Kidney (tissue), 14 donors: ENCODE results near the gene INIP. TPM values are rescaled to one million over a fixed set of nuclear protein-coding genes. Genes with fewer than 3 reads are reported as not detected.

Source experiments
- DNase-seq, 5 donors: peaks; one replicate each; pipeline ENCODE4 v3.0.0-alpha.2; 2013 to 2020
- FAIRE-seq: peaks from 2 replicates; lab custom pipeline; 2012; peaks lifted over from hg19 to GRCh38; lab: Jason Lieb, UNC
- H3K27ac ChIP-seq, 2 donors: one replicate each; pipeline ENCODE4 v1.7.0; 2013; ENCODE audit warnings: low read depth in 2 of 2, low read length in 2 of 2, inconsistent platforms in 1 of 2
- H3K27me3 ChIP-seq: one replicate; pipeline ENCODE4 v1.7.1; 2013; ENCODE audit warnings: low read length, inconsistent platforms; ENCODE audit not compliant: control insufficient read depth, insufficient read depth
- H3K36me3 ChIP-seq, 3 donors: one replicate each; pipeline versions ENCODE4 v1.7.0 to v1.7.1; 2013; ENCODE audit warnings: low read length in 3 of 3, control low read depth in 1 of 3, inconsistent platforms in 1 of 3; ENCODE audit not compliant: insufficient read depth in 3 of 3, control insufficient read depth in 2 of 3
- H3K4me1 ChIP-seq, 3 donors: one replicate each; pipeline versions ENCODE4 v1.7.0 to v1.7.1; 2013; ENCODE audit warnings: low read length in 3 of 3, inconsistent platforms in 1 of 3, low read depth in 1 of 3; ENCODE audit not compliant: control insufficient read depth in 2 of 3, insufficient read depth in 2 of 3
- H3K4me3 ChIP-seq, 3 donors: one replicate each; pipeline versions ENCODE4 v1.7.0 to v1.8.1; 2013; ENCODE audit warnings: low read length in 3 of 3, control low read depth in 1 of 3, inconsistent platforms in 1 of 3
- H3K9ac ChIP-seq, 3 donors: one replicate each; pipeline versions ENCODE4 v1.7.0 to v1.7.1; 2013; ENCODE audit warnings: low read length in 3 of 3, control low read depth in 1 of 3, inconsistent platforms in 1 of 3
- H3K9me3 ChIP-seq, 3 donors: one replicate each; pipeline versions ENCODE4 v1.7.0 to v1.7.1; 2013; ENCODE audit warnings: low read length in 3 of 3, control low read depth in 1 of 3, inconsistent platforms in 1 of 3; ENCODE audit not compliant: control insufficient read depth in 2 of 3, insufficient read depth in 1 of 3
- CTCF ChIP-seq: IDR thresholded peaks from 3 replicates; pipeline ENCODE4 v1.5.1; 2012; ENCODE audit warnings: mild to moderate bottlenecking, moderate library complexity, borderline replicate concordance; ENCODE audit not compliant: insufficient read depth; ENCODE audit errors: extremely low read depth
- intact Hi-C: fragments of 100-400 bp; cut with DNase I; formaldehyde crosslinking; loops from one replicate; pipeline ENCODE4 v1.11.1; 2022
- polyA plus RNA-seq: library from polyadenylated mRNA; stranded (reverse); fragments of 350-450 nt; fragmentation: Illumina TruSeq; extraction: RNeasy Lipid Tissue Mini Kit (QIAGEN cat#74804); gene quantifications from one replicate; pipeline ENCODE4 v1.2.3, GENCODE V29; 2014; ENCODE audit warnings: low read depth, low replicate concordance; ENCODE audit not compliant: insufficient read depth
- total RNA-seq: library from RNA; stranded (reverse); fragmentation: NEBNext Ultra II Directional; extraction: Animal tissue kit (Norgen Biotek cat#: 25700); gene quantifications from one replicate; pipeline ENCODE4 v1.2.1, GENCODE V29; 2021
- donor health status: control.
- donor health status: control.
- donor health status: control.
- donor health status: control.
- donor health status: control.
- donor health status: DM: yes; HTN: yes; CAD: no.
- donor health status: Normal renal cell carcinoma (clear cell type).

The INIP gene
- total and polyA plus RNA-seq, 2 donors from 2014 or later: 14.5 to 25.7 TPM

DNA sequence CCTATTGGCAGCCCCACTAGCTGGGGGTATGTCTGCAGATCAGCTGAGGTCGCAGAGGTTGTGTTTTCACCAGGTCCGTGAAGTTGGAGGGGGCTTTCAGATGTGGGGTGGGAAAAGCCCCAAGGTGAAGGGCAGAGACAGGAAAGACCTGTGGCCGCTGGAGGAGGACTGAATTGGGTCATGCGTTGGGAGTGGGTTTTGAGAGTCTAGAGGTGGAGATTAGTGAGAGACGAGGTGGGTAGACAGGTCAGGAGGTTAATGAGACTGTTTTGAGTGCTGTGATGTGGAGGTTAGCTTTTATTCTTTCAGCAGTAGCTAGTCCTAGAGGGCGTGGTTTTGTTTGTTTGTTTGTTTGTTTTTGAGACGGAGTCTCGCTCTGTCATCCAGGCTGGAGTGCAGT, 42.9 kb upstream of the INIP start:
- no peak for TF ChIP-seq CTCF
- no peaks in the 10 kb centered on the region for H3K27me3 ChIP-seq
- DNase-seq (no peak), FAIRE-seq (no peak)
- no peaks in the 10 kb centered on the region for H3K36me3 ChIP-seq
- no peak overlapping the region for H3K27ac ChIP-seq
- no peak overlapping the region for H3K9ac ChIP-seq
- H3K9me3 ChIP-seq: no peaks in the 10 kb centered on the region
- intact Hi-C loops: no loop called here
- peaks cover 0 to 4% (median 0%) of the 10 kb centered on the region in 3 donors for H3K4me1 ChIP-seq
- H3K4me3 ChIP-seq: no peak overlapping the region

GRCh38 chr9:112757940-112758339, 40.0 kb upstream of the INIP start:
- DNase-seq (no peak), FAIRE-seq (no peak)
- no peaks in the 10 kb centered on the region for H3K9me3 ChIP-seq
- H3K36me3 ChIP-seq: no peaks in the 10 kb centered on the region
- H3K4me3 ChIP-seq: no peak overlapping the region
- H3K27me3 ChIP-seq: no peaks in the 10 kb centered on the region
- TF ChIP-seq CTCF: no peak
- H3K4me1 ChIP-seq: peaks cover 0 to 5% (median 5%) of the 10 kb centered on the region in 3 donors
- no peak overlapping the region for H3K9ac ChIP-seq
- intact Hi-C loops: no loop called here
- H3K27ac ChIP-seq: no peak overlapping the region

DNA sequence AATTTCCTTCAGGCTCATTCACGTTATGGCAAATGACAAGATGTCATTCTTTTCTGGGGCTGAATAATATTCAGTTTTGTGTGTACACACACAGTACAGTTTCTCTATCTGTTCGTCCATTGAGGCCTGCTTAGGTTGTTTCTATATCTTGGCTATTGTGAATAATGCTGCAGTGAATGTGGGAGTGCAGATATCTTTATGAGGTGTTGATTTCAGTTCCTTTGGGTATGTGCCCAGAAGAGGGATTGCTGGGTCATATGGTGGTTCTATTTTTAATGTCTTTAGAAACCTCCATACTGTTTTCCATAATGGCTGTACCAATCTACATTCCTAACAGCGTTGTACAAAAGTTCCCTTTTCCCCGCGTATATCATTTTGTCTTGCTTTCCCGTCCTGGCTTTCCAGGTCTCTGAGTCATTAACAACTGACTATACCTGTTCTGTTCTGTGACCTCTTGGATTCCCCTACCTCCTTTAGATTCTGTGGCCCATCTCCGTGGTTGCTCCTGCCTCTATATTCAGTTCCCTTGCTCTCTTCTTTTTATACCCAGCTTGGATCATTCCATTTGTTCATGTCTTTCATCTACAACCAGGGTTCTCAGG, 39.5 kb upstream of the INIP start:
- peaks cover 0 to 10% (median 5%) of the 10 kb centered on the region in 3 donors for H3K4me1 ChIP-seq
- intact Hi-C loops: no loop called here
- H3K27me3 ChIP-seq: no peaks in the 10 kb centered on the region
- no peaks in the 10 kb centered on the region for H3K36me3 ChIP-seq
- no peak for FAIRE-seq
- DNase-seq: no peak
- H3K9me3 ChIP-seq: no peaks in the 10 kb centered on the region
- H3K4me3 ChIP-seq: no peak overlapping the region
- H3K9ac ChIP-seq: no peak overlapping the region
- TF ChIP-seq CTCF: no peak
- H3K27ac ChIP-seq: no peak overlapping the region

DNA sequence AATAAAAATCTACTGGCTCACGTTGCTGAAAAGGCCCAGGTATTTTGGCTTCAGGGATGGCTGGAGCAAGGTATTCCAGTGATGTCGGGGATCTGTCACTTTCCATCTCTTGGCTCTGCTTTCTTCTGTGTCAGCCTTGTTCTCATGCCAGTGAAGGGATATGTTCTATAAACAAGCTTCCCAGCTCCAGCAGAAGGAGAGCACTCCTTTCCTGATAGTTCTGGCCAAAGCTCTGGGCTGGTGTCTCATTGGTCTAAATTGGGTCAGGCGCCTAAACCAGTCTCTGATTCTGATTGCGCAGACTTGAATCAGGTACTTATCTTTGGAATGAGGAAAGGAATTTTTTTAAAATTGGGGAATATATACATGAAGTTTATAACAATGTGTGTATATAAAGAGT, 37.8 kb upstream of the INIP start:
- H3K9ac ChIP-seq: no peak overlapping the region
- H3K9me3 ChIP-seq: no peaks in the 10 kb centered on the region
- H3K27me3 ChIP-seq: no peaks in the 10 kb centered on the region
- no peak overlapping the region for H3K4me3 ChIP-seq
- no peak for TF ChIP-seq CTCF
- FAIRE-seq (no peak), DNase-seq (no peak)
- peaks cover 0 to 18% (median 5%) of the 10 kb centered on the region in 3 donors for H3K4me1 ChIP-seq
- H3K27ac ChIP-seq: no peak overlapping the region
- no peaks in the 10 kb centered on the region for H3K36me3 ChIP-seq
- intact Hi-C loops: no loop called here
